Pancreas (tissue), 10 donors: ENCODE results near the gene B4GALNT3. TPM values are rescaled to one million over a fixed set of nuclear protein-coding genes. Genes with fewer than 3 reads are reported as not detected.

Source experiments
- ATAC-seq, 4 donors: fragments of 200-7000 bp; cut with Tn5 transposase; one replicate each; pipeline versions ENCODE4 v1.8.0 to v1.9.1; 2020; ENCODE audit warnings: mild to moderate bottlenecking in 4 of 4, moderate library complexity in 4 of 4
- DNase-seq, 6 donors: peaks; one replicate each; pipeline ENCODE4 v3.0.0-alpha.2; 2020
- FAIRE-seq: peaks from 2 replicates; lab custom pipeline; 2012; peaks lifted over from hg19 to GRCh38; lab: Jason Lieb, UNC
- H3K27ac ChIP-seq, 4 donors: fragments of 200-600 bp; sonication (generic); 1 replicate in 3 of 4; 2 replicates in 1 of 4; pipeline versions ENCODE4 v1.5.0 to v1.8.0; 2020
- H3K27me3 ChIP-seq, 4 donors: fragments of 200-600 bp; one replicate each; pipeline ENCODE4 v1.8.0; 2021
- H3K36me3 ChIP-seq, 3 donors: fragments of 200-600 bp; sonication (generic) in 1 of 3; one replicate each; pipeline versions ENCODE4 v1.5.0 to v1.8.0; 2020 to 2021
- H3K4me1 ChIP-seq, 3 donors: fragments of 200-600 bp; one replicate each; pipeline ENCODE4 v1.8.0; 2021
- H3K4me3 ChIP-seq, 4 donors: fragments of 200-600 bp; sonication (generic) in 2 of 4; one replicate each; pipeline versions ENCODE4 v1.5.0 to v1.8.0; 2020 to 2021
- H3K9me3 ChIP-seq, 4 donors: fragments of 200-600 bp; one replicate each; pipeline ENCODE4 v1.8.0; 2021
- WGBS, 2 donors: extraction: QIAGEN DNeasy Blood & Tissue Kit; methylation state at CpG; one replicate each; pipeline ENCODE4 v1.1.7; 2013; 5-methylcytosine and 5-hydroxymethylcytosine counted together
- intact Hi-C, 3 donors: fragments of 100-400 bp; cut with DNase I; formaldehyde crosslinking; loops; one replicate each; pipeline versions ENCODE4 v1.11.1 to v1.14.2; 2022
- polyA plus RNA-seq, 2 donors: library from polyadenylated mRNA; stranded (reverse); fragments of 200-250 nt; gene quantifications; one replicate each; pipeline ENCODE4 v1.2.3, GENCODE V29; 2013
- total RNA-seq, 6 donors: library from RNA; stranded (reverse); fragmentation: NEBNext Ultra II Directional in 4 of 6; extraction: Animal tissue kit (Norgen Biotek cat#: 25700) in 4 of 6; gene quantifications; one replicate each; pipeline versions ENCODE4 v1.2.1 to v1.2.4, GENCODE V29; 2021 to 2023
- TF ChIP-seq, protein P1 (sequence below), 4 donors: fragments of 200-600 bp; sonication (generic) in 3 of 4; IDR thresholded peaks; one replicate each; pipeline versions ENCODE4 v1.5.0 to v1.8.0; 2021; ENCODE audit warnings: antibody characterized with exemption in 4 of 4
- donor health status: healthy with polysubstance abuse.
- donor health status: DM: no; HTN: no; CAD: no; lungs with moderate emphysema.
- donor health status: DM: no; HTN: no; CAD: no.
- donor health status: control.
- donor health status: control.
- donor health status: Bipolar disorder and iron deficiency.
- donor health status: DM: yes; HTN: yes; CAD: no.
- donor health status: DM: no; HTN: no; CAD: no.
- donor health status: DM: no; HTN: no; CAD: no.
- donor health status: DM: yes; HTN: yes; CAD: no.

The B4GALNT3 gene
- total and polyA plus RNA-seq, 8 donors, result 3.8 to 19.5 (median 7.7) TPM

DNA sequence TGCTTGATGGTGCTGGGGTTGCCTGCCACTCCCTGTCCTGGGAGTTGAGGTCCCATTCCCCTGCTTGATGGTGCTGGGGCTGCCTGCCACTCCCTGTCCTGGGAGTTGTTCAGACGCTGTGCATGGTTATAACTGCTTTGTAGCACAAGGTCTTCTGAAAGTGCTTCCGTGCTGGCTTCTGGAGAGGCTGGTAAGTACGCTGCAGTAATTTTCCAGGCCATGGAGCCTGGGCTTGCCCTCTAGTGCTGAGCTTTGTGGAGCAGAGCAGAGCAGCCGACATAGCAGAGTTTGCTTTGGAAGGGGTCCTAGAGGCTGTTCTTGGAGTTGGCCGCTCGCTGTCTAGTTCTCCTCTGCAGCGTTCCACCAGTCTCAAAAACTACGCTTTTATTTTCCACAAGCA is 6.3 kb downstream of the B4GALNT3 start:
- TF ChIP-seq, protein P1, sequence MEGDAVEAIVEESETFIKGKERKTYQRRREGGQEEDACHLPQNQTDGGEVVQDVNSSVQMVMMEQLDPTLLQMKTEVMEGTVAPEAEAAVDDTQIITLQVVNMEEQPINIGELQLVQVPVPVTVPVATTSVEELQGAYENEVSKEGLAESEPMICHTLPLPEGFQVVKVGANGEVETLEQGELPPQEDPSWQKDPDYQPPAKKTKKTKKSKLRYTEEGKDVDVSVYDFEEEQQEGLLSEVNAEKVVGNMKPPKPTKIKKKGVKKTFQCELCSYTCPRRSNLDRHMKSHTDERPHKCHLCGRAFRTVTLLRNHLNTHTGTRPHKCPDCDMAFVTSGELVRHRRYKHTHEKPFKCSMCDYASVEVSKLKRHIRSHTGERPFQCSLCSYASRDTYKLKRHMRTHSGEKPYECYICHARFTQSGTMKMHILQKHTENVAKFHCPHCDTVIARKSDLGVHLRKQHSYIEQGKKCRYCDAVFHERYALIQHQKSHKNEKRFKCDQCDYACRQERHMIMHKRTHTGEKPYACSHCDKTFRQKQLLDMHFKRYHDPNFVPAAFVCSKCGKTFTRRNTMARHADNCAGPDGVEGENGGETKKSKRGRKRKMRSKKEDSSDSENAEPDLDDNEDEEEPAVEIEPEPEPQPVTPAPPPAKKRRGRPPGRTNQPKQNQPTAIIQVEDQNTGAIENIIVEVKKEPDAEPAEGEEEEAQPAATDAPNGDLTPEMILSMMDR (IDR thresholded peaks at IDR 0.05), result no peak
- no peak for FAIRE-seq
- Histone ChIP-seq H3K9me3 (no peaks in the 10 kb centered on the region), H3K27me3 (no peaks in the 10 kb centered on the region), H3K27ac (no peak overlapping the region), H3K36me3 (no peaks in the 10 kb centered on the region), H3K4me1 (peaks cover 0 to 4% (median 0%) of the 10 kb centered on the region in 3 donors), H3K4me3 (no peak overlapping the region)
- no peak for DNase-seq
- 85 to 88% methylated on average over 8 of the region's 8 CpGs for WGBS, 2 donors
- no peak for ATAC-seq
- intact Hi-C loops, result no loop called here

DNA sequence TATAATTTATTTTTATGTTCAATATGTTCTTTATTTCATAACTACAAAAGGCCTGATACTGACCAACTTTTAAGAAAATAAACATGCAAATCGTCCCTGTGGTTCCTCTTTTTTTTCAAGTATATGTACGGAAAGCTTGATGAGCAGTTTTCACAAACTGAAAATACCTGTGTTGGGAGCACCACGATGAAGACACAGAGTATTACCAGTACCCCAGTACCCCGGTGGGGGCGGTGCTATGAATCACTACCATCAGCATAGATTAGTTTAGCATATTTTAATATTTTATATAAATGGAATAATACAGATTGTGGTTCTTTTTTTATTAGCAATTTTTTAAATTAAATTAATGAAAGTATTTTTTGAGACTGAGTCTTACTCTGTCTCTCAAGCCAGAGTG is 7.0 kb downstream of the B4GALNT3 start:
- TF ChIP-seq, protein P1 (IDR thresholded peaks at IDR 0.05), result no peak
- FAIRE-seq (no peak), DNase-seq (no peak), ATAC-seq (no peak)
- Histone ChIP-seq H3K27me3 (no peaks in the 10 kb centered on the region), H3K27ac (no peak overlapping the region), H3K9me3 (no peaks in the 10 kb centered on the region), H3K36me3 (no peaks in the 10 kb centered on the region), H3K4me1 (peaks cover 0 to 4% (median 0%) of the 10 kb centered on the region in 3 donors), H3K4me3 (no peak overlapping the region)
- intact Hi-C loops, result no loop called here
- 81 to 88% methylated on average over 5 of the region's 5 CpGs for WGBS, 2 donors

DNA sequence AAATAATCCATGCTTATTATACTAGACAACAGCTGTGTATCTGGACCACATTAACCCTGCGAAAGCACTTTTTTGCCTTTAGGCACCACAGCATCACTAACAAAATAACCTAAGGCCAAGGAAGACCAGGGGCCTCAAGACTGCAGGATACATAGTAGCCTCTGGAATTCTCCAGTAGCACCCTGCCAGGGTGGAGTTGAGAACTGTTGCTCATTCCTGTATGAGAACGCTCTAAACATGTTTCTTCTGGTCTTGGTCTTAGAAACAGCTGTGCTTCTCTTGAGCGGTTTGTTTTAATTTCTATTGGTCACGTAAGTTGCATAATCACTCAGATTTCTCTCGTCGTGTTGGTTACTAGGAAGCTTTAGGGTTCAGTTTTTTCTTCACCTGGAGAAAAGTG is 7.9 kb downstream of the B4GALNT3 start:
- no peak for ATAC-seq
- Histone ChIP-seq H3K4me3 (no peak overlapping the region), H3K27me3 (no peaks in the 10 kb centered on the region), H3K4me1 (peaks cover 0 to 4% (median 0%) of the 10 kb centered on the region in 3 donors), H3K9me3 (no peaks in the 10 kb centered on the region), H3K36me3 (no peaks in the 10 kb centered on the region), H3K27ac (no peak overlapping the region)
- DNase-seq, result no peak
- TF ChIP-seq, protein P1 (IDR thresholded peaks at IDR 0.05), result no peak
- FAIRE-seq, result no peak
- WGBS, 2 donors, result 92 to 95% methylated on average over 6 of the region's 6 CpGs
- intact Hi-C loops, result no loop called here

GRCh38 chr12:468671-469389 is 9.1 kb downstream of the B4GALNT3 start:
- 72 to 75% methylated on average over 10 of the region's 10 CpGs for WGBS, 2 donors
- Histone ChIP-seq H3K27me3 (no peaks in the 10 kb centered on the region), H3K36me3 (no peaks in the 10 kb centered on the region), H3K4me3 (no peak overlapping the region), H3K9me3 (no peaks in the 10 kb centered on the region), H3K27ac (no peak overlapping the region), H3K4me1 (peaks cover 0 to 4% (median 0%) of the 10 kb centered on the region in 3 donors)
- TF ChIP-seq, protein P1 (IDR thresholded peaks at IDR 0.05), result no peak
- FAIRE-seq, result no peak
- DNase-seq, result no peak
- intact Hi-C loops, result no loop called here
- peak in 2 of 4 donors; percentile 49 to 57 for ATAC-seq

DNA sequence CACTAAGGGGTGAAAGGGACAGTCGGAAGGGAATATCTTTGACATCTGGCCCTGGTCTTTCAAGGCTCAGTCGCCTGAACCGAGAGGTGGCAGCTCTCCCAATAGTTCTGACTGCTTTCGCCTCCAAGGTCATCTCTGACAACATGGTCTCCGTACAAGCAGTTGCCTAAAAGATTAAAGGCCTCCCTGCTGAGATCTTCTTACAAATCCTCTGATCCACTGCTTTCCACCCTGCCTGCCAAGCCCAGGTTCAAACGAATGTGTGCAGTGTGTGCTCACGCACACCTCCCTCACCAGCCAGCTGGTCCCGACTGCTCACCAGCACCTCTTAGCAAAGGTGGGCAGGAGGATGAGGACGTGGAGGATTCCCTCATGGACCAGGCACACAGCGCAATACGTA is 10.4 kb downstream of the B4GALNT3 start:
- WGBS, 2 donors, result 39 to 43% methylated on average over 11 of the region's 11 CpGs

More for the DNA sequence above, 10.4 kb downstream of the B4GALNT3 start:
- peak in 1 of 4 donors; percentile 54 for ATAC-seq
- H3K36me3 ChIP-seq, result no peaks in the 10 kb centered on the region
- H3K27me3 ChIP-seq, result no peaks in the 10 kb centered on the region
- intact Hi-C loops, result no loop called here
- FAIRE-seq, result no peak
- TF ChIP-seq, protein P1 (IDR thresholded peaks at IDR 0.05), result no peak
- no peaks in the 10 kb centered on the region for H3K9me3 ChIP-seq
- no peak for DNase-seq
- peaks cover 0 to under 1% (median 0%) of the 10 kb centered on the region in 3 donors for H3K4me1 ChIP-seq
- no peak overlapping the region for H3K27ac ChIP-seq
- H3K4me3 ChIP-seq, result no peak overlapping the region
